Left lung (tissue), 10 donors: ENCODE data around the gene FKBP4. TPM values are rescaled to one million over a fixed set of nuclear protein-coding genes. Genes with fewer than 3 reads are reported as not detected.

Experiments
- ATAC-seq: fragments of 200-7000 bp; cut with Tn5 transposase; one replicate; pipeline ENCODE4 v1.9.1; 2020; ENCODE audit warnings: moderate library complexity
- DNase-seq, 4 donors: peaks; one replicate each; pipeline ENCODE4 v3.0.0-alpha.2; 2013 to 2020
- H3K27ac ChIP-seq, 2 donors: fragments of 200-600 bp; sonication (generic) in 1 of 2; one replicate each; pipeline versions ENCODE4 v1.5.0 to v1.8.0; 2020 to 2021
- H3K27me3 ChIP-seq, 2 donors: fragments of 200-600 bp; sonication (generic) in 1 of 2; one replicate each; pipeline versions ENCODE4 v1.5.0 to v1.8.0; 2020 to 2021
- H3K36me3 ChIP-seq, 2 donors: fragments of 200-600 bp; sonication (generic) in 1 of 2; one replicate each; pipeline versions ENCODE4 v1.5.0 to v1.8.0; 2020 to 2021
- H3K4me1 ChIP-seq, 2 donors: fragments of 200-600 bp; one replicate each; pipeline ENCODE4 v1.8.0; 2021
- H3K4me3 ChIP-seq, 2 donors: fragments of 200-600 bp; sonication (generic) in 1 of 2; one replicate each; pipeline versions ENCODE4 v1.5.0 to v1.8.0; 2020 to 2021; ENCODE audit warnings: mild to moderate bottlenecking in 1 of 2
- H3K9me3 ChIP-seq, 2 donors: fragments of 200-600 bp; sonication (generic) in 1 of 2; one replicate each; pipeline versions ENCODE4 v1.5.0 to v1.8.0; 2020 to 2021
- CTCF ChIP-seq, 2 donors: fragments of 200-600 bp; sonication (generic) in 1 of 2; IDR thresholded peaks; one replicate each; pipeline versions ENCODE4 v1.5.0 to v1.8.0; 2021; ENCODE audit warnings: antibody characterized with exemption in 2 of 2
- intact Hi-C, 2 donors: fragments of 100-400 bp; cut with DNase I; formaldehyde crosslinking; loops; one replicate each; pipeline versions ENCODE4 v1.11.2 to v1.14.2; 2022
- polyA plus RNA-seq, 6 donors: library from polyadenylated mRNA; unstranded; fragments of 120-200 nt; gene quantifications; one replicate each; pipeline ENCODE4 v1.2.1, GENCODE V29; 2013; ENCODE audit not compliant: insufficient read length in 6 of 6
- total RNA-seq, 2 donors: library from RNA; stranded (reverse); fragmentation: NEBNext Ultra II Directional; extraction: Animal tissue kit (Norgen Biotek cat#: 25700); gene quantifications; one replicate each; pipeline ENCODE4 v1.2.1, GENCODE V29; 2021
- donor health status: DM: no; HTN: yes; CAD: no.
- donor health status: DM: no; HTN: no; CAD: no.

Gene FKBP4
- total and polyA plus RNA-seq, 8 donors, result 48.1 to 110 (median 85.2) TPM

- intact Hi-C loops, result no loop called here
- peak overlapping the region; percentile 93 to 97 for H3K27ac ChIP-seq
- no peak for ATAC-seq
Measured at GRCh38 chr12:2811801-2812200, 17.0 kb downstream of the FKBP4 start.

GRCh38 chr12:2812290-2813213 is 17.8 kb downstream of the FKBP4 start, which contains the start of gene ITFG2:
TSS of gene ITFG2 (plus strand) at chr12:2812668. CDS start at chr12:2812761, 93 bp downstream.
- ATAC-seq (peak; percentile 98), DNase-seq (peak; percentile 97 to 100 (median 99))
- no peaks in the 10 kb centered on the region for H3K27me3 ChIP-seq
- H3K36me3 ChIP-seq, result peaks cover 0 to 7% of the 10 kb centered on the region in 2 donors
- peak in 1 of 2 donors; percentile 6 for TF ChIP-seq CTCF (IDR thresholded peaks at IDR 0.05)
- no peaks in the 10 kb centered on the region for H3K9me3 ChIP-seq
- peak within 1 kb of the TSS; percentile 93 to 97 for H3K27ac ChIP-seq
- H3K4me1 ChIP-seq, result peaks cover 8 to 26% of the 10 kb centered on the region in 2 donors
- H3K4me3 ChIP-seq, result peak within 1 kb of the TSS; percentile 47 to 78
- intact Hi-C loops, result no loop called here

More at GRCh38 chr12:2811801-2812200, 17.0 kb downstream of the FKBP4 start:
- Histone ChIP-seq H3K4me3 (peak overlapping the region; percentile 47 to 78), H3K27me3 (no peaks in the 10 kb centered on the region), H3K36me3 (peaks cover 0 to under 1% of the 10 kb centered on the region in 2 donors), H3K9me3 (no peaks in the 10 kb centered on the region), H3K4me1 (peaks cover 8 to 26% of the 10 kb centered on the region in 2 donors)
- no peak for TF ChIP-seq CTCF (IDR thresholded peaks at IDR 0.05)
- DNase-seq, result no peak

GRCh38 chr12:2813214-2814185 is 18.7 kb downstream of the FKBP4 start:
- TF ChIP-seq CTCF (IDR thresholded peaks at IDR 0.05), result peak; percentile 45 to 66
- peak in 2 of 4 donors; percentile 52 to 62 for DNase-seq
- H3K4me3 ChIP-seq, result peak overlapping the region; percentile 47 to 78

GRCh38 chr12:2819810-2820209 is 25.0 kb downstream of the FKBP4 start:
- Histone ChIP-seq H3K36me3 (peaks cover 0 to 80% of the 10 kb centered on the region in 2 donors), H3K27ac (no peak overlapping the region), H3K4me1 (no peaks in the 10 kb centered on the region), H3K27me3 (no peaks in the 10 kb centered on the region), H3K4me3 (no peak overlapping the region), H3K9me3 (no peaks in the 10 kb centered on the region)
- no peak for ATAC-seq
- intact Hi-C loops, result no loop called here
- no peak for TF ChIP-seq CTCF (IDR thresholded peaks at IDR 0.05)
- peak in 1 of 4 donors; percentile 65 for DNase-seq

More at GRCh38 chr12:2813214-2814185, 18.7 kb downstream of the FKBP4 start:
- peaks cover 0 to 17% of the 10 kb centered on the region in 2 donors for H3K36me3 ChIP-seq
- no peaks in the 10 kb centered on the region for H3K9me3 ChIP-seq
- H3K27ac ChIP-seq, result peak overlapping the region; percentile 93 to 97
- H3K4me1 ChIP-seq, result peaks cover 8 to 26% of the 10 kb centered on the region in 2 donors
- ATAC-seq, result peak; percentile 65
- intact Hi-C loops, result no loop called here
- H3K27me3 ChIP-seq, result no peaks in the 10 kb centered on the region
